ENCODE data around the gene ARHGEF2. TPM values are rescaled to one million over a fixed set of nuclear protein-coding genes. Genes with fewer than 3 reads are reported as not detected.
A peak's percentile ranks its signal among the peaks of the same experiment; 100 is the strongest.

ARHGEF2 gene
- total and polyA plus RNA-seq, 2 of the 13 experiments (the other 11 are each of a cell fraction or from before 2014, with no cell fraction given) = 16.1 to 32.1 TPM

GRCh38 chr1:155911156-155912055, 66.9 kb downstream of the ARHGEF2 start, which contains the start of gene RIT1 (continued):
- TF ChIP-seq ATF4 (CRISPR knock-in tag; IDR thresholded peaks at IDR 0.05) (no peak), XBP1 (CRISPR knock-in tag; IDR thresholded peaks at IDR 0.05) (no peak), CBX5 (CRISPR knock-in tag; IDR thresholded peaks at IDR 0.05; ENCODE audit: borderline replicate concordance) (peak; percentile 28; the same call in 1 of the 2 replicates), YEATS2 (CRISPR knock-in tag; IDR thresholded peaks at IDR 0.05; ENCODE audit: borderline replicate concordance) (peak; percentile 38; the same call in 1 of the 2 replicates), ZNF17 (CRISPR knock-in tag; IDR thresholded peaks at IDR 0.05) (no peak), KDM3A (CRISPR knock-in tag; IDR thresholded peaks at IDR 0.05; ENCODE audit: low read depth) (0 out of 2 replicates have a peak, but pooled peaks have one; percentile 29), GRHL1 (CRISPR knock-in tag; conservative IDR thresholded peaks at IDR 0.05) (no peak), ZNF562 (CRISPR knock-in tag; IDR thresholded peaks at IDR 0.05; ENCODE audit: borderline replicate concordance) (no peak), MLX (CRISPR knock-in tag; IDR thresholded peaks at IDR 0.05) (no peak), TFDP1 (CRISPR knock-in tag; IDR thresholded peaks at IDR 0.05; ENCODE audit: borderline replicate concordance) (no peak), BRF2 (CRISPR knock-in tag; IDR thresholded peaks at IDR 0.05) (no peak), ZBTB25 (CRISPR knock-in tag; IDR thresholded peaks at IDR 0.05) (peak; percentile 86), ARNT (IDR thresholded peaks at IDR 0.05) (no peak), SOX13 (IDR thresholded peaks at IDR 0.05) (no peak), SOX13 (CRISPR knock-in tag; conservative IDR thresholded peaks at IDR 0.05 in 1 of 2, IDR thresholded peaks at IDR 0.05 in 1 of 2) (0 out of 4 replicates have a peak, but pooled peaks of 1 of the 2 experiments have one; percentile 15), ESRRA (CRISPR knock-in tag; IDR thresholded peaks at IDR 0.05; ENCODE audit: low read depth) (no peak), EZH2 (conservative IDR thresholded peaks at IDR 0.05; ENCODE audit: low read depth, low read length) (no peak), ZUFSP (CRISPR knock-in tag; IDR thresholded peaks at IDR 0.05; ENCODE audit: borderline replicate concordance) (no peak), NAIF1 (CRISPR knock-in tag; IDR thresholded peaks at IDR 0.05; ENCODE audit: borderline replicate concordance) (no peak), ASH2L (IDR thresholded peaks at IDR 0.05; ENCODE audit: insufficient read length, low read depth, low read length) (no peak)

Data from HepG2 (cell line).